ENCODE measurements around the gene ANKS3. TPM values are rescaled to one million over a fixed set of nuclear protein-coding genes. Genes with fewer than 3 reads are reported as not detected.

Gene ANKS3
- total and polyA plus RNA-seq, 4 donors, result 6.3 to 79.5 (median 29.2) TPM

DNA sequence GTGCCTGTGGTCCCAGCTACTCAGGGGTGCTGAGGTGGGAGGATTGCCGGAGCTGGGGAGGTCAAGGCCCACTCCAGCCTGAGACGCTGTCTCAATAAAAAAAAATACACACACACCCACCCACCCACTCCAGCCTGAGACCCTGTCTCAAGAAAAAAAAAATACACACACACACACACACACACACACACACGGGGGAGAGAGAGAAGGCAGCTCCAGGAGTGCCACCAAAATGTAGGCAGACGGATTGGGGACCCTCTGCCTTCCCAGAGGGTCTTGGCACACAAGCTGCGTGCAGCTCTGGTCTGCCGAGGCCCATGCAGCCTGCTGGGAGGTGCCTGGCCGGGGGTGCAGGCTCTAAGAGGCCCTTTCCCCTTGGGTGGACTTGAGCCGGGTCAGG, 46.7 kb downstream of the ANKS3 start:
- intact Hi-C loops (cut with DNase I), result no loop called here
- 79 to 84% methylated on average over 7 to 8 of the region's 8 CpGs for WGBS, 2 donors

DNA sequence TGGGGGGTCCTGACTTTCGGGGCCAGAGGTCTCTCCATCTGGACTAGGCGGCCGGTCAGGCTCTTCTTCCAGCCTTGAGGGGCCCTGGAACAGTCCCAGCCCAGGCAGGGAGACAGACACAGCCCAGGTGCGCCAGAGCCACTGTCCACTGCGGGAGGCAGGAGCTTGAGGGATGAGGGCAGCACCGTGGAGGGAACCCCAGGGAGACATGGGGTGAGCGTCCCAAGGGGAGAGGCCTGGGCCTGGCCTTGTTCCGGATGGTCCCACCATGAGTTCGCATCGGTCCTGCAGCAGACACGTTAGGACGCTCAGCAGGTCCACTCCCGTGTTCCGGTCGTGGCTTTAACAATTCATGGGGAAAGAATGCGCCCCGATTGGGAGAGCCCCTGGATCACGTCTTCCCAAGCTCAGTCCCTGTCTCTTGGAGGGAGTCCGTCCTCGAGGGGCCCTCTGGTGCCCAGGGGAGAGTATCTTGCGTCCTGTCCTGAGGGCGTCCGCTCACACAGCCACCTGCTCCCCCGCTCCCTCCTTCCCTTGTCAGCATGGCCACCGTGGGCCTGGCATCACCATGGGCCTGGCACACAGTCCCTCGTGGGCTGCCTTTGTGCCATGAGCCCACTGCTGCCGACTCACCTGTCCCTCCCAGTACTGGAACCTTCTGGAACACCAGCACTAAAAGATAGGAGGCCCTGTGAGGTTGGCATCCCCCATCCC, 47.4 kb downstream of the ANKS3 start:
- no peaks in the 10 kb centered on the region for H3K27me3 ChIP-seq (ENCODE audit: control insufficient read depth in 1 of 2, insufficient read depth in 2 of 2, low read length in 1 of 2)
- no peak overlapping the region for H3K4me3 ChIP-seq (ENCODE audit: low read length in 2 of 2)
- no peak for ATAC-seq (ENCODE audit: low FRiP score)
- H3K27ac ChIP-seq (ENCODE audit: low read depth in 1 of 2, low read length in 2 of 2), result no peak overlapping the region
- peak in 1 of 2 donors; percentile 71 for DNase-seq
- no peaks in the 10 kb centered on the region for H3K9me3 ChIP-seq (ENCODE audit: control insufficient read depth, low read length)
- H3K4me1 ChIP-seq (ENCODE audit: control insufficient read depth in 1 of 2, insufficient read depth in 2 of 2, low read length in 2 of 2), result no peaks in the 10 kb centered on the region
- WGBS, 2 donors, result 89% methylated on average over 27 of the region's 27 CpGs
- intact Hi-C loops (cut with DNase I), result no loop called here
- peaks cover 0 to 2% of the 10 kb centered on the region in 2 donors for H3K36me3 ChIP-seq (ENCODE audit: control insufficient read depth in 1 of 2, insufficient read depth in 2 of 2, low read length in 1 of 2)

More for the DNA sequence above, 46.7 kb downstream of the ANKS3 start:
- Histone ChIP-seq H3K4me1 (ENCODE audit: control insufficient read depth in 1 of 2, insufficient read depth in 2 of 2, low read length in 2 of 2) (no peaks in the 10 kb centered on the region), H3K27ac (ENCODE audit: low read depth in 1 of 2, low read length in 2 of 2) (no peak overlapping the region), H3K9me3 (ENCODE audit: control insufficient read depth, low read length) (no peaks in the 10 kb centered on the region), H3K4me3 (ENCODE audit: low read length in 2 of 2) (no peak overlapping the region), H3K27me3 (ENCODE audit: control insufficient read depth in 1 of 2, insufficient read depth in 2 of 2, low read length in 1 of 2) (no peaks in the 10 kb centered on the region), H3K36me3 (ENCODE audit: control insufficient read depth in 1 of 2, insufficient read depth in 2 of 2, low read length in 1 of 2) (peaks cover 0 to 2% of the 10 kb centered on the region in 2 donors)
- DNase-seq, result no peak
- ATAC-seq (ENCODE audit: low FRiP score), result no peak

DNA sequence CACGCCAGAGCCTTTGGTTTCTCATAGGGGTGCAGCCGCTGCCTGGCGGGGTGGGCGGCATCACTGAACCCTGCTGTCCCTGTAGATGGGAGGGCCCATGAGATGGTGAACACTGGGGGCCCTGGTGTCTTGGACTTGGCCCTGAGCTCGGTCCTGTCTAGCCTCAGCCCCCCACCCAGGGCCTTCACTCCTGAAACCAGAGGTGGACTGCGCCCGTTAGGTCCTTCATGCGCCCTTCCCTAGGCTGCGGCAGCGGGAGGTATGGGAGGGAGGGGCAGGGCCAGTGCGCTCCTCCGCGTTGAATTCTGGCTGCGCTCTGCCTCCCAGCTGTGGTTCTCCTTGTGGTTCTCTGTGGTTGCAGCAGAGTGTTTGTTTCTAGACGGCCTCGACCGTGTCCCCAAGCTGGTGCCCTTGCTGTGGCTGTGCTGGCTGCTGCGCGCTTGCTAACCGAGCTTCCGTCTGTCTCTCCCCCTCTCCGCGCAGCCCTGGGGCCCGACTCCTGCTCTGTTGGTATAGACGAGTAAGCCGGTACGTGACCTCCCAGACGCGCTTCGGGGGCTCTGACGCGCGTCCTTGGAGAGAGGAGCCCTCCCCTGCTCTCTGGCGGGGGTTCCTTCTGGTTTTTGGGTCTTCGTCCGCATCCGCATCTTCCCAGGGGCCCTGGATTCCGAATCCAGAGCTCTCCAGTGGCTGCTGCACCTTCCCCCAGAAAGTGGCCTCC, 48.1 kb downstream of the ANKS3 start:
- Histone ChIP-seq H3K4me1 (ENCODE audit: control insufficient read depth in 1 of 2, insufficient read depth in 2 of 2, low read length in 2 of 2) (no peaks in the 10 kb centered on the region), H3K36me3 (ENCODE audit: control insufficient read depth in 1 of 2, insufficient read depth in 2 of 2, low read length in 1 of 2) (peaks cover 0 to 2% of the 10 kb centered on the region in 2 donors), H3K9me3 (ENCODE audit: control insufficient read depth, low read length) (no peaks in the 10 kb centered on the region), H3K27me3 (ENCODE audit: control insufficient read depth in 1 of 2, insufficient read depth in 2 of 2, low read length in 1 of 2) (no peaks in the 10 kb centered on the region), H3K27ac (ENCODE audit: low read depth in 1 of 2, low read length in 2 of 2) (no peak overlapping the region), H3K4me3 (ENCODE audit: low read length in 2 of 2) (no peak overlapping the region)
- WGBS, 2 donors, result 93 to 94% methylated on average over 38 of the region's 38 CpGs
- intact Hi-C loops (cut with DNase I), result no loop called here
- DNase-seq, result peak in 1 of 2 donors; percentile 81
- no peak for ATAC-seq (ENCODE audit: low FRiP score)

DNA sequence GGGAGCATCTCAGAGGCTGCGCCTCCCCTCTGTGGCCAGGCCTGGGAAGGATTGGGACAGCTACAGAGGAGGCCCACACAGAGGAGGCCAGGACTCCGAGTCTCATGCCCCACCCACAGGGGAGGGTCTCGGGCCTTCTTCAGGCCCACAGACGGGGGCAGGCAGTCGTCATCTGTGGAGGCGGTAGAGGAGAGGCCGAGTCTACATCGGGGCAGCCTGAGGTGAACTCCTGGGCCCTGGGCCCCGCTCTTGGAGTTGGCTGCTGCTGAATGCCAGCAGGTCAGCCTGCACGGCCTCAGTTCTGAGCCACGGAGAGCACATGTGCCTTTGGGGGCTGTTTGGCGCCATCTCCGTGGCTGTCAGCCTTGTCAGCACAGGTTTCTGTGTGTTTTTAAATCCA, 48.8 kb downstream of the ANKS3 start:
- H3K9me3 ChIP-seq (ENCODE audit: control insufficient read depth, low read length), result no peaks in the 10 kb centered on the region
- no peak overlapping the region for H3K4me3 ChIP-seq (ENCODE audit: low read length in 2 of 2)
- DNase-seq (no peak), ATAC-seq (ENCODE audit: low FRiP score) (no peak)
- intact Hi-C loops (cut with DNase I), result no loop called here
- WGBS, 2 donors, result 85 to 87% methylated on average over 12 to 13 of the region's 13 CpGs
- H3K27me3 ChIP-seq (ENCODE audit: control insufficient read depth in 1 of 2, insufficient read depth in 2 of 2, low read length in 1 of 2), result no peaks in the 10 kb centered on the region
- no peaks in the 10 kb centered on the region for H3K4me1 ChIP-seq (ENCODE audit: control insufficient read depth in 1 of 2, insufficient read depth in 2 of 2, low read length in 2 of 2)
- H3K36me3 ChIP-seq (ENCODE audit: control insufficient read depth in 1 of 2, insufficient read depth in 2 of 2, low read length in 1 of 2), result peaks cover 0 to 2% of the 10 kb centered on the region in 2 donors
- no peak overlapping the region for H3K27ac ChIP-seq (ENCODE audit: low read depth in 1 of 2, low read length in 2 of 2)

DNA sequence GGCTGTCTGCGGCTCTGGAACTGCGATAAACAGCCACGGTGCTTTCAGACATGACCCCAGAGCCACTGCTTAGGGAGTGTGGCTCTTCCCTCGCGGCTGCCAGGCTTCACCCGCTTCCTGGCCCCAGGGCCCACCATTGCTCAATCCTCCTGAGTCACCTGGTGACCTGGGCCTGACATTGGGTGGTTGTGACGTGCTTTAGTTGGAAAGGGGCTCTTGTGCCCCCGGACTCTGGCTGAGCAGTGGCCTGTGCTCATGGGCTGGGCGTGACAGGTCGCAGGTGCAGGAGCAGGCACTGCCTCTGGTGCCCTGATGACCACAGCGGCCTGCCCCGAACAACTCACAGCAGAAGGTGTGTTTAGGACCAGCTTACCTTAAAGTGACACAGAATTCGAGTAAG, 49.3 kb downstream of the ANKS3 start:
- peaks cover 0 to 2% of the 10 kb centered on the region in 2 donors for H3K36me3 ChIP-seq (ENCODE audit: control insufficient read depth in 1 of 2, insufficient read depth in 2 of 2, low read length in 1 of 2)
- H3K27me3 ChIP-seq (ENCODE audit: control insufficient read depth in 1 of 2, insufficient read depth in 2 of 2, low read length in 1 of 2), result no peaks in the 10 kb centered on the region
- no peaks in the 10 kb centered on the region for H3K4me1 ChIP-seq (ENCODE audit: control insufficient read depth in 1 of 2, insufficient read depth in 2 of 2, low read length in 2 of 2)
- H3K4me3 ChIP-seq (ENCODE audit: low read length in 2 of 2), result no peak overlapping the region
- H3K9me3 ChIP-seq (ENCODE audit: control insufficient read depth, low read length), result no peaks in the 10 kb centered on the region
- DNase-seq (no peak), ATAC-seq (ENCODE audit: low FRiP score) (no peak)
- intact Hi-C loops (cut with DNase I), result no loop called here
- WGBS, 2 donors, result 92 to 93% methylated on average over 13 of the region's 13 CpGs
- no peak overlapping the region for H3K27ac ChIP-seq (ENCODE audit: low read depth in 1 of 2, low read length in 2 of 2)

DNA sequence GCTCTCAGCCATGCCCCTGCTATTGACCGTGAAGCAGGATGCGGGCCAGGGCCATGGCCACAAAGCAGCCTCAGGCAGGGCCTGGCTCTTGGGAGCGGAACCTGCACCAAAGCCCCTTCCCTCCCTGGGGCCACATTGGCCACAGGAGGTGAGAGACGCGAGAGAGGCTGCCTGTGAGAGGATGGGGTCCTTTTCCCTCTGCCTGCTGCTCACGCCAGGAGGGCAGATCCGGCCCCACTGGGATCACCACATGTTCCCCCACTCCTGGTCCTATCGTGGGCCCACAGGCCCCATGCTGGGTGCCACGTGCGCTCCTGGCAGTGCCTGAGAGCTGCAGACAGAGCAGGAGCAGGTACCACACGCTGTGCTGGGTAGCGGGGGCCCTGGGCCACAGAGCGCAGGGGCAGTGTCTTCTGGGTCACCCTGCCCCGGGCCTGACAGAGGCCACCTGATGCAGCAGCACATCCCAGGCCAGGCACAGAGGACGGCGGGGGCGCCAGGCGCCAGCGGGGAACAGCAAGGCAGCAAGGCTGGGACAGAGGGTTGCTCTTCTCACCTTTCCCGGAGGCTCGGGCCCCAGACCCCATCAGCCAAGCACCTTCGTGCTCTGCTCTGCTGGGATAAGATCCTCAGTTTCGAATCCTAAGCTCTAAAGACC, 49.9 kb downstream of the ANKS3 start:
- no peak for DNase-seq
- no peaks in the 10 kb centered on the region for H3K9me3 ChIP-seq (ENCODE audit: control insufficient read depth, low read length)
- H3K36me3 ChIP-seq (ENCODE audit: control insufficient read depth in 1 of 2, insufficient read depth in 2 of 2, low read length in 1 of 2), result peaks cover 0 to 2% of the 10 kb centered on the region in 2 donors
- no peak for ATAC-seq (ENCODE audit: low FRiP score)
- H3K27ac ChIP-seq (ENCODE audit: low read depth in 1 of 2, low read length in 2 of 2), result no peak overlapping the region
- intact Hi-C loops (cut with DNase I), result no loop called here
- no peaks in the 10 kb centered on the region for H3K4me1 ChIP-seq (ENCODE audit: control insufficient read depth in 1 of 2, insufficient read depth in 2 of 2, low read length in 2 of 2)
- 95% methylated on average over 23 of the region's 23 CpGs for WGBS, 2 donors
- H3K27me3 ChIP-seq (ENCODE audit: control insufficient read depth in 1 of 2, insufficient read depth in 2 of 2, low read length in 1 of 2), result no peaks in the 10 kb centered on the region
- no peak overlapping the region for H3K4me3 ChIP-seq (ENCODE audit: low read length in 2 of 2)

DNA sequence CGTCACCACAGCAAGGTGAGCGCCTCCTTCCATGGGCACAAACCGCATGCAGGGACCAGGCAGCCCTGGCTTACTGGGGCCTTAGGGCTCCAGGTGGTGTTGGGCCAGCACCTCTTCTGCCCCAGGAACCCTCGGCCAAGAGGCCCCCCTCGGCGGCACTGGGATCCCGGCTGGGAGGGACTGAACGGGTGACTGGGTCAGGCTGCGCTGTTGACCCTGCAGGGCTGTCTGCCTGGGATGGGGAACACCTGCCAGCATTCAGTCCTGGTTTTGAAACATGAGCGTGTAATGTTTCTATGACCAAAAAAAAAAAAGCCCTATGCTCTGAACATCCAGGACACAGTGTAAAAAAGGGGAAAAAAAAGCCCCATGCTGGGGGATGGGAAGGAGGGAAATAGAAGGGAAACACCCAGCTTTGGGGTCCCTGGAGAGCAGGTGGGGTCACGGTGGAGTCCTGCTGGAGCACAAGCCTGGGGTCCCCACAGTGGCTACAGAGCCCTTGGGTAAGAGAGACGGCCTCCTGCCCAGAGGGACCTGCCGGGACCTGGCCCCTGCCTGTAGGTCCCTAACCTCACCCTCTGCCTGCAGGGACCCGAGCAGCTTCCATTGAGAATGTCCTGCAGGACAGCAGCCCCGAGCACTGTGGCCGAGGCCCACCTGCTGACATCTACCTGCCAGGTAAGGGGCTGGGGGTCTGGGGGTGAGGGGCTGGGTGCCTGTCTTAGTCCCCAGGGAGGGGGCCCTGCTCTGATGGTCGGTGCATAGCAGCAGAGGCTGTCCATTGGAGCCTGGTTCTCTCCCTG, 50.6 kb downstream of the ANKS3 start:
- DNase-seq (peak in 1 of 2 donors; percentile 39), ATAC-seq (ENCODE audit: low FRiP score) (no peak)
- Histone ChIP-seq H3K4me3 (ENCODE audit: low read length in 2 of 2) (no peak overlapping the region), H3K27me3 (ENCODE audit: control insufficient read depth in 1 of 2, insufficient read depth in 2 of 2, low read length in 1 of 2) (no peaks in the 10 kb centered on the region), H3K36me3 (ENCODE audit: control insufficient read depth in 1 of 2, insufficient read depth in 2 of 2, low read length in 1 of 2) (peaks cover 0 to 2% of the 10 kb centered on the region in 2 donors), H3K27ac (ENCODE audit: low read depth in 1 of 2, low read length in 2 of 2) (no peak overlapping the region), H3K4me1 (ENCODE audit: control insufficient read depth in 1 of 2, insufficient read depth in 2 of 2, low read length in 2 of 2) (no peaks in the 10 kb centered on the region), H3K9me3 (ENCODE audit: control insufficient read depth, low read length) (no peaks in the 10 kb centered on the region)
- intact Hi-C loops (cut with DNase I), result no loop called here
- 86 to 90% methylated on average over 14 to 17 of the region's 17 CpGs for WGBS, 2 donors

DNA sequence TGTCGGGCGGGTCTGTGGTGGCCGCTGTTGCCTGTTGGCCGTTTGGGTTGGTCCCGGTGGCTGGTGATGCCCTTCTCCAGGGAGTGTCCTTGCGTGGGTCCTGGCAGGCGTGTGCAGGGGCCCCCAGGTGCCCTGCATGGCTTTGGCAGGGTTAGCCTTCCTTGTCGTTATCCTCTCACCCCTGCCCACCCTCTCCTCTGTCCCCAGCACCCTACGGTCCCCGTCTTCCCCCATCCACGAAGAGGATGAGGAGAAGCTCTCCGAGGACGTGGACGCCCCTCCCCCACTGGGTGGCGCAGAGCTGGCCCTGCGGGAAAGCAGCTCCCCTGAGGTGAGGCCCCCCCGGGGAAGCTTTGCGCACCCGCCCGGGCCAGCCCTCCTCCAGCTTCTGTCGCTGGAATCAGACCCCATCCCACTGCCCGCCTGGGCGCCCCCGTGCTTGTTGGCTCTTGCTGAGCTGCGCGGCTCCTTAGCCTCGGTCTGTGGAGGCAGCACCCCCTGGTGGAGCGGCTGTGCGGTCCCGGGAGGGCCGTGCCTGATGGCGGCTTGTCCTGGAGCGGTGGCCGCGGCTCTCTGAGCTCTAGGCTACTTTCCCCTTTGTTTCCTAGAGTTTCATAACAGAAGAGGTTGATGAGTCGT, 51.3 kb downstream of the ANKS3 start:
- Histone ChIP-seq H3K36me3 (ENCODE audit: control insufficient read depth in 1 of 2, insufficient read depth in 2 of 2, low read length in 1 of 2) (peaks cover 0 to 2% of the 10 kb centered on the region in 2 donors), H3K4me1 (ENCODE audit: control insufficient read depth in 1 of 2, insufficient read depth in 2 of 2, low read length in 2 of 2) (no peaks in the 10 kb centered on the region), H3K27ac (ENCODE audit: low read depth in 1 of 2, low read length in 2 of 2) (no peak overlapping the region), H3K4me3 (ENCODE audit: low read length in 2 of 2) (no peak overlapping the region), H3K9me3 (ENCODE audit: control insufficient read depth, low read length) (no peaks in the 10 kb centered on the region), H3K27me3 (ENCODE audit: control insufficient read depth in 1 of 2, insufficient read depth in 2 of 2, low read length in 1 of 2) (no peaks in the 10 kb centered on the region)
- intact Hi-C loops (cut with DNase I), result no loop called here
- ATAC-seq (ENCODE audit: low FRiP score) (no peak), DNase-seq (no peak)
- 79 to 82% methylated on average over 36 of the region's 36 CpGs for WGBS, 2 donors
